ENCODE data around the gene CSRNP3.

DNA sequence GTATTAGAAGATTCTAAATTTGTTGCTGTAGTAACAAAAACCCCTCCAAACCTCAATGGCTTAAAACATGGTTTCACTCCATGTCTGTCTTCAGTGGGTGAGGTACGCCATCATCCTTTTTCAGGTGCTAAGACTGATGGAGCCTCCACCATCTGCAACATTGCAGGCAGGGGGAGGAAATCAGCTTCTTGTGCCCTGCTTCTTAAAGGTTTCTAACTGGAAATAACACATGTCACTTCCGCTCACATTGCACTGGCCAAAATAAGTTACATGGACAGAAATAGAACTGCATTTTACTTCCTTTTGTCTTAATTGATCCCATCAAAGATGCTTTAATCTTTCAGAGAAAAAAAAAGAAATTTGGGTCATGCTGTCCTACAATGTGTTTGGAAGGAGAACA lies 230.4 kb downstream of the CSRNP3 start:
- TF ChIP-seq, protein P1, sequence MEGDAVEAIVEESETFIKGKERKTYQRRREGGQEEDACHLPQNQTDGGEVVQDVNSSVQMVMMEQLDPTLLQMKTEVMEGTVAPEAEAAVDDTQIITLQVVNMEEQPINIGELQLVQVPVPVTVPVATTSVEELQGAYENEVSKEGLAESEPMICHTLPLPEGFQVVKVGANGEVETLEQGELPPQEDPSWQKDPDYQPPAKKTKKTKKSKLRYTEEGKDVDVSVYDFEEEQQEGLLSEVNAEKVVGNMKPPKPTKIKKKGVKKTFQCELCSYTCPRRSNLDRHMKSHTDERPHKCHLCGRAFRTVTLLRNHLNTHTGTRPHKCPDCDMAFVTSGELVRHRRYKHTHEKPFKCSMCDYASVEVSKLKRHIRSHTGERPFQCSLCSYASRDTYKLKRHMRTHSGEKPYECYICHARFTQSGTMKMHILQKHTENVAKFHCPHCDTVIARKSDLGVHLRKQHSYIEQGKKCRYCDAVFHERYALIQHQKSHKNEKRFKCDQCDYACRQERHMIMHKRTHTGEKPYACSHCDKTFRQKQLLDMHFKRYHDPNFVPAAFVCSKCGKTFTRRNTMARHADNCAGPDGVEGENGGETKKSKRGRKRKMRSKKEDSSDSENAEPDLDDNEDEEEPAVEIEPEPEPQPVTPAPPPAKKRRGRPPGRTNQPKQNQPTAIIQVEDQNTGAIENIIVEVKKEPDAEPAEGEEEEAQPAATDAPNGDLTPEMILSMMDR (IDR thresholded peaks at IDR 0.05 in 8 of 11, conservative IDR thresholded peaks at IDR 0.05 in 3 of 11) = no peak
- no peak for TF ChIP-seq POLR2A (IDR thresholded peaks at IDR 0.05)

Data from spleen (tissue), 7 donors.